SH-SY5Y (cell line): ENCODE results near the gene TTC38.

ENCODE experiments used
- GATA2 ChIP-seq: IDR thresholded peaks from 2 replicates; pipeline ENCODE4 v1.6.1; 2011; ENCODE audit warnings: mild to moderate bottlenecking, low read depth, low read length
- GATA3 ChIP-seq: IDR thresholded peaks from 2 replicates; pipeline ENCODE4 v1.6.1; 2011; ENCODE audit warnings: low read depth, mild to moderate bottlenecking, low read length, moderate library complexity

Gene TTC38

DNA sequence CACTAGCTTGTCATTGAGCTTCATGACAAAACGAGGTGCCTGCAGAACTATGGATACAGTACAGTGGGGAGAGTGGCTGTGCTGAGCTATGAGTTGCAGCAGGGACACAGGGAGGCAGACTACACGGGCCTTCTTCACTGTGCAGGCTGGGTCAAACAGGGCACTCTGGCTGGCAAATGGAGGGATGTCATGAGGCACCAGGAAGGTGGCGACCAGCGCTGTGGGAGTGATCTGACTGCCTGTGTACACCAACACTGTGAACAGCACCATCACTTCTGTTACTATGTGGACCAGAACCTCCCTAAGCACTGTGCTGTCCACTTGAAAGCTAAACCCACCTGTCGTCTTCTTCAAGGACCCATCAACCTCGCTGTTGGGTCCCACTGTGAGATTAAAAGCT is 7.8 kb upstream of the TTC38 start:
- TF ChIP-seq GATA3 = no peak
- no peak for TF ChIP-seq GATA2

DNA sequence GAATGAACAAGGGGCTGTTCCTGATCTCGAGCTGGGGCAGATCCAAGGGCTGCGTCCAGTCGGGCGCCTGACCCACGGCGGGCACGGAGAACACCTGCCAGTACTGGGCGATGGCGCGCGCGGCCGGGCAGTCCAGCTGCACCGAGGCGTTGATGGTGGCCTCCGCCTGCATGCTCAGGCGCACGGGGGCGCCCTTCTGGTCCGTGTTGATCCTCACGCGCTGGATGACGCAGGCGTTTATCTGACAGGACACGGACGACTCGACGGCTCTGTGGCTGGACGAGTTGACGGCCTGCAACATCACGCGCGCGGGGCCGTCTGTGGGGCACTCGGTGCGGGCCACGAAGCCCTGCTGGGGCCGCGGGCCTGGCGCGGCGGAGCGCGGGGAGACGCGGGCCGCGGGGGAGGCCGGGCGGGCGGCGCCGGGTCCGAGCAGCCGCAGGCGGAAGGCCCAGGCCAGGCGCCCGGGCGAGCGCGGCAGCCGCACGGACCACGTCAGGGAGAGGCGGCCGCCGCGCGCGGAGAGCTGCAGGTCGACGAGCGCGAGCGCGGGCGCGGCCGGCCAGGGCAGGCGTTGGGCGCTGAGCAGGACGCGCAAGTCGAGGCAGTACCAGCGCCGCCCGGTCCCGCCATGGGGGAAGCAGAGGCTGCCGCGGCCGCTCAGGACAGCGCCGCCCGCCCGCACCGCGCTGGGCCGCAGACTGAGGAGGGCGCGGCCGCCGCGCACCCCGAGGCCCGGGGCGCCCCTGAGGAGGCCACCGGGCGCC is 5.2 kb upstream of the TTC38 start:
- no peak for TF ChIP-seq GATA2

DNA sequence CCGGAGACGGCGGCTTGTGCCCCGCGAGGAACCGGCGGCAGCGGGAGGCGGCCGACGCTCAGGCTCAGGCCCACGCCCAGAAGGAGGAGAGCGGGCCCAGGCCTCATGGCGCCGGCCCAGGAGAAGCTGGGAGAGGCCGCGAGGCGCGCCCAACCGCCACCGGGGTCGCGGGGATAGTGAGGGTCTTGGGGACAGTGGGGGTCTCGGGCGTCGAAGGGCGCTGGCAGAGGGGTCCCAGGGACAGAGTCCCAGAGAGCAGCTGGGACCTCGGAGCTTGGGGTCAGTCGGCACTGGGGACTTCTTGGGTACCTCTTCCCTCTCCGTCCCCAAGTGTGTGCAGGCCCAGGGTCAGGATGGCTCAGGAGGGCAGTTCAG is 4.6 kb upstream of the TTC38 start, which contains the start of gene PKDREJ:
Gene PKDREJ, minus strand, starts transcription at position 128 of the 375 bp plus-strand sequence. Its CDS starts 21 bp downstream, at position 107.
- no peak for TF ChIP-seq GATA2
- TF ChIP-seq GATA3 = no peak

DNA sequence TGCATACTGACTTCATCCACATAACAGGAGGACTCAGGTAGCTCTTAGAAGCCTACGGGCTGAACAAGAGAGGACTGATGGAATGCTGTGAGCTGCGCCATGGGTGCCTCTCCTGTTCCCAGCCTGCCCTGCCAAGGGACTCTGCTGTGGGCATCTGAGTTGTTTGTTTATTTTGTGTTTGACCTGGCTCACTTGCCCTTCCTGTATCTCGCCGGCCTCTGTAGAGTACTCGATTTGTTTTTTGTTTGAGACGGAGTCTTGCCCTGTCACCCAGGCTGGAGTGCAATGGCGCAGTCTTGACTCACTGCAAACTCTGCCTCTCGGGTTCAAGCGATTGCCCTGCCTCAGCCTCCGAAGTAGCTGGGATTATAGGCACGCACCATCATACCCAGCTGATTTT is 1.8 kb downstream of the TTC38 start:
- TF ChIP-seq GATA3 (no peak), GATA2 (no peak)

DNA sequence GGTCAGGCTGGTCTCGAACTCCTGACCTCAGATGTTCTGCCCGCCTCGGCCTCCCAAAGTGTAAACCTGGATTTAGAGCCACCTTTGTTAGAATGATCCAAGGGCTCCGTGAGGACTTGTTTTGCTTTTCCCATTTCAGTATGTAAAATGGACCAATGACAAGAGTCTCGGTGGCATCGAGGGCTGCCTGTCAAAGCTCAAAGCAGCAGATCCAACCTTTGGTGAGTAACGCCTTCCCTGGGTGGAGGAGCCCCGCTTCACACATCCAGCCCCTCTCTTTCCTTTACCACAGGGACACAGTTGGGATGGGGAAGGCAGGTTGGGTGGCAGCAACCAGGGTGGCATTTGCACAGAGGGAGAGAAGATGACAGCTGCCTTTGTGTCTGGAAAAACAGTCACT is 4.4 kb downstream of the TTC38 start:
- no peak for TF ChIP-seq GATA3
- no peak for TF ChIP-seq GATA2

DNA sequence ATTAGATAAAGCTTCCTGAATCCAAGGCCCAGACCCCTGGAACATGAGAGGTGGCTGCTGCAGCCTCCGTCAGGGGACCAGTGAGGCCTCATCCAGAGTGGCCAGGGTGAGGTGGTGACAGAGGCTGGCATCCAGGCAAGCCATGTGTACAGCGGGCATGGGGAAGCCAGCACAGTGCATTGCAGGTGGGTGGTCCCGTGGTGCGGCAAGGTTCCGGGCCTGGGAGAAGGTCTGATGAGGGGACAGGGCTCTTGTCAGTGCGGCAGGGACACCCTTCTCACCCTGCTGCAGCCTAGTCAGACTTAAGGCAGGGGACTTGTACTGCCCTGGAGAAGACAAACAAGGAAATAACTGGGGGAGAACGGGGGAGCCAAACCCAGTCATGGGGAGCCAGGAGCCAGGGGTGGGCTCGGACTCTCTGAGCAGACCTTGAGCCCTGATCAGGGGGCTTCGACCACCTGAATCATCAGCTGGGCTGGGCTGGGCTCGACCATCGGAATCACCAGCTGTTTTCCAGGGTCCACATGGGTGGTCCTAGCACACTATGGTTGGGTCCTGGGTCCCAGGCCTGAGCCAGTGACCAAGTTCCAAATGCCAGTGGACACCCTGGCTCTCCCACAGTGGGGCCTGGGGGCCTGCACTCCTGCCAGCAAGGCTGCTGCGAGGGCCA is 5.1 kb downstream of the TTC38 start:
- TF ChIP-seq GATA3 = no peak

DNA sequence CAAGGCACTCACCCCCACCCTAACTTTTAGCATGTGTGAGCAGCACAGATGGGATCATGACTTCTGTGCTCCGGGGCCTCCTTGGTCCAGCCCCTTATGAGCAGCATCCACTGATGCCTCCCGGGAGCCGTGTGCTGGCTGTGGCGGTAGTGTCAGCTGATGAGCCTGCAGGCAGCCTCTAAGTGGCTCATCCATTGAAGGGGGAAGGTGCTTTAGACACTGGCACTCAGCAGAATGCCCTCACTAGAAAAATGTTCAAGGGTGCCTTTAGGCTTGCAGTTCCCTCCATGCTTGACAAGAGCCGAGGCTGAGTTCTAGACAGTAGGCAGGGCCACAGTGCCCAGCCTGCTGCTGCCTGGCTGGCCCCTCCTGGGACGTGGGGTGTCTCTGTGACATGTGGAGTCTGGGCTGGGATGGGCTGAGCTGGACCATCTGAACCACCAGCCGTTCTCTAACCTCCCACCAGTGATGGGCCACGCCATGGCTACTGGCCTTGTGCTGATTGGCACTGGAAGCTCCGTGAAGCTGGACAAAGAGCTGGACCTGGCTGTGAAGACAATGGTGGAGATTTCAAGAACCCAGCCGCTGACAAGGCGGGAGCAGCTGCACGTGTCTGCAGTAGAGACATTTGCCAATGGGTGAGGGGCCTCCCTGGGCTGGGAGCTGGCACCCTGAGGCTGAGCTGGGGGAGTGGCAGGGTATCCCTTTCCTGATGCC is 5.8 kb downstream of the TTC38 start:
- TF ChIP-seq GATA3 (no peak), GATA2 (no peak)

DNA sequence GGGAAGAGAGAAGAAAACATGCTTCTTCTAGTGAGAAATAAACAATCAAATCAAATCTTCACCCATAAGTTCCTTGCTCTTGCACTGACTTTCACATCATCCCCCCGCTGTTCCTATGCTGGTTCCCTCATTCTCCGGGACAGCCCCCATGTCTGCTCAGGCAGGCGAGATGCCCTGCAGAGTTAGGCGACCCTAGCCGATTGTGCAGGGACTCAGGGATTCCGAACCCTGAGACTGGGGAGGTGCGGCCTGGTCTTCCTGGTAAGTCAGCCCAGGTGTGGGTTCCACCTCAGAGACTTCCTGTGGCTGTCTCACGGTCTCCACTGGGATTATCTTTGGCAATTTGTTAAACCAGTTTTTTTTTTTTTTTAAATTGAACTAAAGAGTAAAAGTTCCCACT is 6.6 kb downstream of the TTC38 start:
- TF ChIP-seq GATA3 = no peak
- TF ChIP-seq GATA2 = no peak

DNA sequence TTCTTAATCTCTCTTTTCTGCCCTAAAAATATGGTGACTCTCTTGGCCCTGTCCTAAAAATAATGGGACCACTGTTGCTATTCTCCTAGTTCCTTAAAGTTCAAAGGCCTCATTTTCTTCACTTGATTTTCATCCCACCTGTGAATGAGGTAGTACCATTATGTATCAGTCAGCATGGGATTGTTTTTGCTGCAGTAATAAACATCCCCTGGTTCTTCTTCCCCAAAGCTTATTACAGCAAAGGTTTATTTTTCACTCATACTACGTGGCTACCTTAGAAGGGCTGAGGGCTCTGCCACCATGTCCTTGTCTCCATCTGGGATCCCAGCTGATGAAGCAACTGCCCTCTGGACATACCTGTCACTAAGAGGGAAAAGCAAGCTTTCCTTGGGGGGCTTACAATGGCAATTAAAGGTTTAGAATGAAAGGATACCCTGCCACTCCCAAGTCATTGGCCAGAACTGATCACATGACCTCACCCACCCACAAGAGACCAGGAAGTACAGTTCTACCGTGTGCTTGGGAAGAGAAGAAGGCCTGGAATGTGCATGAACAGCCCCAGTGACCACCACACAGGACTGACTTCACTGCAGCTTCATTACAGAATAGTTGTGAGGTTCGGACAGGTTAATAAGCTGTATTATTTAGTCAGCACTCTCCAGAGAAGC is 7.8 kb downstream of the TTC38 start:
- TF ChIP-seq GATA2 = no peak
- no peak for TF ChIP-seq GATA3

DNA sequence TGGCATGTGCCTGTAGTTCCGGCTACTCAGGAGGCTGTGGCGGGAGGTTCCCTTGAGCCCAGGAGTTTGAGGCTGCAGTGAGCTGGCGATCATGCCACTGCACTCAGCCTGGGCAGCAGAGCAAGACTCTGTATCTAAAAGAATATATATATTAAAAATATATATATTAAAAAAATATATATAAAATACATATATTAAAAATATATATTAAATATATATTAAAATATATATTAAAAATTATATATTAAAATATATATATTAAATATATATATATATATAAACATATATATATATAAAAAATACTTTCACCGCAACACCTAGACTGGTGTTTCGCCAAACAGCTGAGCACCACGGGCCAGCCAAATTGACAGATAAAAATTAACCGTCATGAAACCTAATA is 8.8 kb downstream of the TTC38 start:
- no peak for TF ChIP-seq GATA3
- TF ChIP-seq GATA2 = no peak

DNA sequence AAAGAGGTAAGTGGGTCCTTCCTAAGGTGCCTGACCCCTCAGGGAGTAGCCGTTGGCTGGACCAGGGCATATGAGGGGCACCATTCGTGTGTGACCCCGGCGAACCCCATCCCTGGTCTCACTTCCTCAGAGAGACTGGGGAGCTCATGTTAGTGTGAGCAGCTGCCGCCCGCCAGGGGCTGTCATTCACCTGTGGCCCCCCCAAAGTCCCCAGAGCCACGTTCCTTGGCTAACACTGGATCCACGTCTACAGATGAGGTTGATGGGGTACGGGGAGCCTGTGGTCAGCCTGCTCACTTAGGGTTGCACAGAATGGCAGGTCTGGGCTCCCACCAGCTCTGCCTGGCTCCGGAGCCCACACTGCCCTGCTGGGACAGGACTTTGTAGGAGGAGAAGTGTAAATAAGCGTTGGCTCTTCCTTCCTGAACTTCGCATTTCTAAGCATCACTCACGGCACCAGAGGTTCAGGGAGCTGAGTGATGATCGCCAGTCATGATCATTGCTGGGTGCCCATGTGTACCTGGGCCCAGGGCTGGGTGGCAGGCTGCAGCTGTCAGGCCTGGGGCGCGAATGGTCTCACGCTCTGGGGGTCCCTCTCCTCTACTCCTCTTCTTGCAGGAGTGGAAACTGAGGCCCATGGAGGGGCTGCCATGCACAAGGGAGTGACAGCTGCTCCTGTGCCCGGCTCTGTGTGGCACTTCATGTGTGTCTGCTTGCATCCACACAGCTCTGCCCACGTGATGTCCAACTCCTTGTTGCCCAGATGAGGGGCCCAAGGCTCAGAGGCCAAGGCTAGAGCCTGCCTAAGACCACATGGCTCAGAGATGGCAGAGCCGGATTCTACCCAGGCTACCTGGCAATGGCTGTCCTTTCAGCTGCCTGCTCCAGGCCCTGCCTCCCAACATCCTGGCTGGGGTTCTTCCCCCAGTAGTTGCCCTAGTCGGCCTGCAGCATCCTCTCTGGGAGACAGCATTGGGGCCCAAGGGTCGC is 11.1 kb downstream of the TTC38 start:
- no peak for TF ChIP-seq GATA3
- TF ChIP-seq GATA2 = no peak

DNA sequence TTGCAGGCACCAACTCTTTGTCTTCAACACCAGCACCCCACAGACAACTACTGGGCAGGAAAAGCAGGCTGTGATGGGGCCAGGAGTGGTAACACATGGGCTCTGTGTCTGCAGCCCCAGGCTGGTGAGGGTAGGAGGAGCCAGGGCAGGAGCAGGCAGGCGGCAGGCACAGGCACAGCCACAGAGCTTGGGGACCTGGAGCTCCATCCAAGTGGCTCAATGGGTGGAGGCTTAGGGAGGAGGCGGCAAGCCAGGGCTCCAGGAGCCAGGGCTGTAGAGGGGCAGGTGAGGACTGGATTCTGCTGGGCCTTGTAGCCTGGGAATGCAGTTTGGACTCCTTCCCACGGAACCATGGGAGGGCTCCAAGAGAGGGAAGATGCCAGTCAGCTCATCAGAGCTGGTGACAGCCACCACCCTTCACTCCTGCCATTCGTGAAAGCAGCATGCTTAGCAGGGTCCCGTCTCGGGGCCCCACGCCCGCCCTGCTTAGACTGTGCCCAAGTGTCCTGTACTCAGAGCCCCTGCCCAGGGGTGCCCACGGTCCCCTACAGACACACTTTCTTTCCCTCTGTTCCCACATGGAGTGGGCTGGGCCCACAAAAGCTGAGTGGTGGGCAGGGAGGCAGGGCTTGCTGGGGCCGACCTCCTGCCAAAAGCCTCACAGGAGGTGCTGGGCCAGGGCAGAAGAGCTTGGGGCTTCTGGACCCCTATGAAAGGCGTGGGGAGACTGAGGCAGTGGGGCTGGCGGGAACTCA is 12.4 kb downstream of the TTC38 start:
- TF ChIP-seq GATA3 (no peak), GATA2 (no peak)
